IMR-90 (cell line): ENCODE results near the gene RPS15. TPM values are rescaled to one million over a fixed set of nuclear protein-coding genes. Genes with fewer than 3 reads are reported as not detected.

ENCODE experiments used
- ATAC-seq: fragments of 200-7000 bp; cut with Tn5 transposase; 2 replicates; pipeline ENCODE4 v1.9.1; 2020; ENCODE audit warnings: low read depth, mild to moderate bottlenecking, moderate library complexity
- BruUV-seq: library from RNA; stranded (reverse); fragments of 400-500 nt; replicated peaks from 2 replicates; lab custom pipeline; 2021; lab: Mats Ljungman, UMichigan
- CTCF ChIA-PET: fragments of 300-600 bp; formaldehyde crosslinking; extraction: SDS; loops from one replicate; lab custom pipeline; 2021; ENCODE audit warnings: antibody characterized with exemption; lab: Yijun Ruan, JAX
- POLR2A ChIA-PET: fragments of 300-600 bp; sonication (Branson Sonifier 250); formaldehyde crosslinking; loops from one replicate; lab custom pipeline; 2022; ENCODE audit warnings: antibody characterized with exemption; ENCODE audit not compliant: unreplicated experiment; lab: Charles Lee
- DNase-seq: peaks from one replicate; pipeline ENCODE4 v3.0.0; 2013
- H2AFZ ChIP-seq: replicated peaks from 2 replicates; pipeline ENCODE3; 2013; ENCODE audit warnings: low read length, mild to moderate bottlenecking; ENCODE audit not compliant: poor library complexity
- H2AK5ac ChIP-seq: 2 replicates; pipeline ENCODE4 v1.6.1; 2013; ENCODE audit warnings: low read depth, low read length, inconsistent platforms
- H2AK9ac ChIP-seq: replicated peaks from 2 replicates; pipeline ENCODE3; 2013; ENCODE audit warnings: mild to moderate bottlenecking, low read depth, low read length, moderate library complexity; ENCODE audit not compliant: poor library complexity
- H2BK120ac ChIP-seq: 2 replicates; pipeline ENCODE4 v1.6.1; 2013; ENCODE audit warnings: low read depth, low read length, inconsistent platforms
- H2BK15ac ChIP-seq: 3 replicates; pipeline ENCODE4 v1.6.1; 2013; ENCODE audit warnings: low read depth, low read length, inconsistent platforms
- H2BK20ac ChIP-seq: 2 replicates; pipeline ENCODE4 v1.6.1; 2013; ENCODE audit warnings: low read depth, mild to moderate bottlenecking, inconsistent platforms, low read length, moderate library complexity
- H2BK5ac ChIP-seq: 2 replicates; pipeline ENCODE4 v1.6.1; 2013; ENCODE audit warnings: mild to moderate bottlenecking, low read depth, low read length, inconsistent platforms; ENCODE audit not compliant: poor library complexity, severe bottlenecking
- H3K14ac ChIP-seq: replicated peaks from 2 replicates; pipeline ENCODE4 v1.6.1; 2013; ENCODE audit warnings: low read depth, low read length, inconsistent platforms
- H3K18ac ChIP-seq: 2 replicates; pipeline ENCODE4 v1.6.1; 2013; ENCODE audit warnings: low read depth, low read length, control low read depth
- H3K23ac ChIP-seq: 2 replicates; pipeline ENCODE4 v1.6.1; 2013; ENCODE audit warnings: low read depth, low read length, inconsistent platforms
- H3K27ac ChIP-seq: 2 replicates; pipeline ENCODE4 v1.5.1; 2013; ENCODE audit warnings: mild to moderate bottlenecking, control low read depth, low read length; ENCODE audit not compliant: insufficient read depth
- H3K27me3 ChIP-seq: 2 replicates; pipeline ENCODE4 v1.6.1; 2013; ENCODE audit warnings: low read length; ENCODE audit not compliant: control insufficient read depth, insufficient read depth
- H3K36me3 ChIP-seq: 2 replicates; pipeline ENCODE4 v1.6.1; 2013; ENCODE audit warnings: low read length, mixed read lengths; ENCODE audit not compliant: control insufficient read depth, insufficient read depth
- H3K4ac ChIP-seq: 2 replicates; pipeline ENCODE4 v1.6.1; 2013; ENCODE audit warnings: low read depth, low read length, inconsistent platforms
- H3K4me1 ChIP-seq: 2 replicates; pipeline ENCODE4 v1.6.1; 2013; ENCODE audit warnings: low read length, mixed read lengths; ENCODE audit not compliant: control insufficient read depth, insufficient read depth
- H3K4me2 ChIP-seq: 2 replicates; pipeline ENCODE4 v1.6.1; 2013; ENCODE audit warnings: low read depth, mild to moderate bottlenecking, control low read depth, low read length, moderate library complexity
- H3K4me3 ChIP-seq: 2 replicates; pipeline ENCODE4 v1.5.1; 2013; ENCODE audit warnings: low read depth, mild to moderate bottlenecking, control low read depth, low read length, moderate library complexity; ENCODE audit not compliant: insufficient read depth
- H3K56ac ChIP-seq: 2 replicates; pipeline ENCODE4 v1.6.1; 2013; ENCODE audit warnings: low read length, inconsistent platforms; ENCODE audit not compliant: insufficient read depth; ENCODE audit errors: extremely low read depth
- H3K79me1 ChIP-seq, 2 experiments: 2 replicates each; pipeline ENCODE4 v1.6.1; 2013; ENCODE audit warnings: low read length in 2 of 2, inconsistent platforms in 1 of 2, low read depth in 1 of 2
- H3K9ac ChIP-seq: 2 replicates; pipeline ENCODE4 v1.6.1; 2013; ENCODE audit warnings: low read depth, low read length, control low read depth
- H3K9me1 ChIP-seq: 2 replicates; pipeline ENCODE4 v1.6.1; 2013; ENCODE audit warnings: low read length, inconsistent platforms; ENCODE audit not compliant: insufficient read depth
- H3K9me3 ChIP-seq: 2 replicates; pipeline ENCODE4 v1.6.1; 2013; ENCODE audit warnings: low read length; ENCODE audit not compliant: control insufficient read depth, insufficient read depth
- H4K20me1 ChIP-seq: 2 replicates; pipeline ENCODE4 v1.6.1; 2013; ENCODE audit warnings: low read length, inconsistent platforms; ENCODE audit not compliant: insufficient read depth
- H4K5ac ChIP-seq: 2 replicates; pipeline ENCODE4 v1.6.1; 2013; ENCODE audit warnings: mild to moderate bottlenecking, low read depth, low read length, control low read depth
- H4K8ac ChIP-seq, 2 experiments: 2 replicates each; pipeline ENCODE4 v1.6.1; 2013; ENCODE audit warnings: low read depth in 2 of 2, low read length in 2 of 2, control low read depth in 1 of 2, inconsistent platforms in 1 of 2
- H4K91ac ChIP-seq: 2 replicates; pipeline ENCODE4 v1.6.1; 2013; ENCODE audit warnings: low read depth, low read length, inconsistent platforms; ENCODE audit not compliant: insufficient read depth
- CHD1 ChIP-seq: IDR thresholded peaks from 2 replicates; pipeline ENCODE4 v1.6.1; 2012; ENCODE audit warnings: low read depth, low read length, improper control_type of control experiment
- MAFK ChIP-seq: IDR thresholded peaks from 2 replicates; pipeline ENCODE4 v1.6.1; 2012; ENCODE audit warnings: low read depth, low read length, improper control_type of control experiment
- MAZ ChIP-seq: IDR thresholded peaks from 2 replicates; pipeline ENCODE4 v1.6.1; 2012; ENCODE audit warnings: low read depth, mild to moderate bottlenecking, low read length, improper control_type of control experiment, moderate library complexity, borderline replicate concordance
- NFE2L2 ChIP-seq: fragments of 150-350 bp; IDR thresholded peaks from 2 replicates; pipeline ENCODE4 v1.6.1; 2016; ENCODE audit warnings: low read depth, mild to moderate bottlenecking, low read length
- POLR2A ChIP-seq: IDR thresholded peaks from 2 replicates; pipeline ENCODE4 v1.6.1; 2012; ENCODE audit warnings: mild to moderate bottlenecking, low read depth, low read length
- RAD21 ChIP-seq: IDR thresholded peaks from 2 replicates; pipeline ENCODE4 v1.6.1; 2012; ENCODE audit warnings: low read length, improper control_type of control experiment
- RFX5 ChIP-seq: IDR thresholded peaks from 2 replicates; pipeline ENCODE4 v1.8.0; 2012; ENCODE audit warnings: low read depth, mild to moderate bottlenecking, low read length, moderate library complexity
- SMC3 ChIP-seq: fragments of 150-350 bp; IDR thresholded peaks from 2 replicates; pipeline ENCODE4 v1.6.1; 2016; ENCODE audit warnings: low read depth, mild to moderate bottlenecking, antibody characterized with exemption, low read length, moderate library complexity
- WGBS, 2 experiments: methylation state at CpG; one replicate each; pipeline versions ENCODE4 v1.1.5 to v1.1.7; 2013; ENCODE audit warnings: missing lambda C conversion rate in 2 of 2; ENCODE audit not compliant: insufficient read length in 1 of 2; ENCODE audit errors: extremely low coverage in 2 of 2; 5-methylcytosine and 5-hydroxymethylcytosine counted together
- dilution Hi-C: fragments of 300-500 bp; cut with HindIII; formaldehyde crosslinking; loops from one replicate; pipeline ENCODE4 v1.14.3; 2018; ENCODE audit warnings: low sequenced_read_pairs; ENCODE audit not compliant: unreplicated experiment
- in situ Hi-C: fragments of 300-500 bp; cut with MboI; formaldehyde crosslinking; loops from 3 replicates; pipeline ENCODE4 v1.14.3; 2019; ENCODE audit warnings: low sequenced_read_pairs, inconsistent platforms, mixed read lengths
- intact Hi-C: fragments of 100-400 bp; cut with micrococcal nuclease; formaldehyde crosslinking; loops from 2 replicates; pipeline ENCODE4 v1.10.0; 2022
- polyA plus RNA-seq, 3 experiments: library from polyadenylated mRNA; depleted of rRNA; stranded (reverse); fragments of >200 nt; gene quantifications; 2 replicates each; pipeline ENCODE4 v1.2.3, GENCODE V29; 2012; ENCODE audit warnings: low replicate concordance in 1 of 3
- total RNA-seq: library from RNA; depleted of rRNA; stranded (reverse); fragments of >200 nt; gene quantifications from 2 replicates; pipeline ENCODE4 v1.2.3, GENCODE V29; 2012
- TF ChIP-seq, protein P1 (sequence below): conservative IDR thresholded peaks from 2 replicates; pipeline ENCODE4 v1.5.1; 2012; ENCODE audit warnings: mild to moderate bottlenecking, low read depth, low read length, improper control_type of control experiment
- TF ChIP-seq, protein P2 (sequence below): fragments of 150-350 bp; IDR thresholded peaks from 2 replicates; pipeline ENCODE4 v1.6.1; 2017; ENCODE audit warnings: mild to moderate bottlenecking, antibody characterized with exemption, low read length, low read depth

The RPS15 gene
- total and polyA plus RNA-seq, 2 of the 4 experiments (the other 2 are of a cell fraction) = 1,179 to 1,855 TPM

DNA sequence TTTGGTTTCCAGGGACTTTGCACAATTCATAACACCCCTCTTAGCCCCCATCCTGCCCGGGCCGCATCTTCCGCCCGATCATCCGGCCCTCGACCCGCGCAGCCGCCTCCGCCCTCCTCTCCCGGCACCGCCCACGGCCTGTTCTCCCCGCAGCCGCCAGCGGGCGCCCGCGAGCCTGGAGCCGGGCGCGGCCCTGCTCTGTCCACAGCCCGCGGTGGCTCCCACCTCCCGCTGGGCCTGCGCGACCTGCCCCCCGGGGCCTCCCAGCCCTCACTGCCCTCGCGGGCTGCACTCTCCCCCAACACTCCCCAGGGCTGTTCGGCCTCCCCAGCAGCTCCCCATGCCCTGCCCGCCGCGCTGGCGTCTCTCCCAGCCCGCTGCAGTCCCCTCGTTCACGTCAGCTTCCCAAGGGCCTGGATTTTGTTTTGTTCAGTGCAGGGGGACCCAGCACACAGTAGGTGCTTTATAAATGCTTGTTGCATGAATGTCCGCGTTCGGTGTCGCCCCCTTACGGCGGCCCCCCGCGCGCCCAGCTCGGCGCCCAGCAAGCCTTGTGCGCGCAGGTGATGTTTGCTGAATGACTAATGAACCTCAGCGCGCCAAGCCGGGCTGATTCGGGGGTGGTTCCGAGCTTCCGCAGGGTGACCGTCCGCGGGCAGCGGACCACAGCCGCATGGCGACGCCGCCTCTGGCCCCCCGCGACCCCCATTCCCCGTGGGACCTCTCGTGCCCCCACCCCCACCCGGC is 7.2 kb downstream of the RPS15 start:
- peaks cover 54% of the 10 kb centered on the region for H4K20me1 ChIP-seq
- no peak overlapping the region for H3K9ac ChIP-seq
- no TSS peak for BruUV-seq
- H3K4ac ChIP-seq = no peak overlapping the region; the same call in 1 of the 2 replicates
- peak overlapping the region; percentile 6; the same call in 1 of the 2 replicates for H3K56ac ChIP-seq
- peaks cover 13 to 26% of the 10 kb centered on the region in 2 experiments; a peak in 3 of 4 replicates for H3K79me1 ChIP-seq
- H4K91ac ChIP-seq = no peak overlapping the region
- no peaks in the 10 kb centered on the region for H3K9me1 ChIP-seq
- H3K36me3 ChIP-seq = peaks cover 23% of the 10 kb centered on the region
- peak overlapping the region; percentile 88 for H2AK5ac ChIP-seq
- H4K8ac ChIP-seq = peak overlapping the region in 1 of 2 experiments; percentile 73; a peak in 1 of 4 replicates
- DNase-seq = peak; percentile 35
- TF ChIP-seq MAFK (no peak), SMC3 (peak; percentile 28; the same call in 1 of the 2 replicates), POLR2A (no peak), CHD1 (no peak), MAZ (peak; percentile 57; the same call in 1 of the 2 replicates), RAD21 (peak; percentile 45), NFE2L2 (no peak), RFX5 (no peak)
- TF ChIP-seq, protein P1, sequence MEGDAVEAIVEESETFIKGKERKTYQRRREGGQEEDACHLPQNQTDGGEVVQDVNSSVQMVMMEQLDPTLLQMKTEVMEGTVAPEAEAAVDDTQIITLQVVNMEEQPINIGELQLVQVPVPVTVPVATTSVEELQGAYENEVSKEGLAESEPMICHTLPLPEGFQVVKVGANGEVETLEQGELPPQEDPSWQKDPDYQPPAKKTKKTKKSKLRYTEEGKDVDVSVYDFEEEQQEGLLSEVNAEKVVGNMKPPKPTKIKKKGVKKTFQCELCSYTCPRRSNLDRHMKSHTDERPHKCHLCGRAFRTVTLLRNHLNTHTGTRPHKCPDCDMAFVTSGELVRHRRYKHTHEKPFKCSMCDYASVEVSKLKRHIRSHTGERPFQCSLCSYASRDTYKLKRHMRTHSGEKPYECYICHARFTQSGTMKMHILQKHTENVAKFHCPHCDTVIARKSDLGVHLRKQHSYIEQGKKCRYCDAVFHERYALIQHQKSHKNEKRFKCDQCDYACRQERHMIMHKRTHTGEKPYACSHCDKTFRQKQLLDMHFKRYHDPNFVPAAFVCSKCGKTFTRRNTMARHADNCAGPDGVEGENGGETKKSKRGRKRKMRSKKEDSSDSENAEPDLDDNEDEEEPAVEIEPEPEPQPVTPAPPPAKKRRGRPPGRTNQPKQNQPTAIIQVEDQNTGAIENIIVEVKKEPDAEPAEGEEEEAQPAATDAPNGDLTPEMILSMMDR = peak; percentile 86
- TF ChIP-seq, protein P2, sequence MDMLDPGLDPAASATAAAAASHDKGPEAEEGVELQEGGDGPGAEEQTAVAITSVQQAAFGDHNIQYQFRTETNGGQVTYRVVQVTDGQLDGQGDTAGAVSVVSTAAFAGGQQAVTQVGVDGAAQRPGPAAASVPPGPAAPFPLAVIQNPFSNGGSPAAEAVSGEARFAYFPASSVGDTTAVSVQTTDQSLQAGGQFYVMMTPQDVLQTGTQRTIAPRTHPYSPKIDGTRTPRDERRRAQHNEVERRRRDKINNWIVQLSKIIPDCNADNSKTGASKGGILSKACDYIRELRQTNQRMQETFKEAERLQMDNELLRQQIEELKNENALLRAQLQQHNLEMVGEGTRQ = no peak
- H2BK20ac ChIP-seq = no peak overlapping the region
- no peak overlapping the region for H3K23ac ChIP-seq
- ATAC-seq = peak; percentile 85
- H2AK9ac ChIP-seq = peak overlapping the region; percentile 78
- 0 out of 2 replicates have a peak overlapping the region, but pooled peaks have one; percentile 32 for H2BK120ac ChIP-seq
- 1% methylated on average over 16 of the region's 70 CpGs; no CpG with 5 or more reads in 1 of the 2 experiments for WGBS, 2 experiments
- no peak overlapping the region for H4K5ac ChIP-seq
- H3K18ac ChIP-seq = no peak overlapping the region
- CTCF ChIA-PET = no interaction called here
- H3K9me3 ChIP-seq = no peaks in the 10 kb centered on the region
- H2BK15ac ChIP-seq = no peak overlapping the region
- no peak overlapping the region for H3K27ac ChIP-seq
- dilution Hi-C loops = no loop called here
- no peak overlapping the region for H2BK5ac ChIP-seq
- in situ Hi-C loops = no loop called here
- intact Hi-C loops = no loop called here
- peak overlapping the region; percentile 55 for H3K4me2 ChIP-seq
- H3K4me3 ChIP-seq = peak overlapping the region; percentile 47
- H3K4me1 ChIP-seq = peaks cover 5% of the 10 kb centered on the region; the same call in 1 of the 2 replicates
- H3K14ac ChIP-seq = no peak overlapping the region; the same call in 1 of the 2 replicates
- peak overlapping the region; percentile 91 for H2AFZ ChIP-seq
- H3K27me3 ChIP-seq = peaks cover 35% of the 10 kb centered on the region
- POLR2A ChIA-PET = no interaction called here
